K562 (cell line): ENCODE measurements around the gene HMCES. TPM values are rescaled to one million over a fixed set of nuclear protein-coding genes. Genes with fewer than 3 reads are reported as not detected.

Source experiments
- CBFA2T2 ChIP-seq: fragments of 450-650 bp; conservative IDR thresholded peaks from 2 replicates; pipeline ENCODE4 v1.6.1; 2017; ENCODE audit warnings: mild to moderate bottlenecking
- CHD4 ChIP-seq: fragments of 200-600 bp; sonication (generic); IDR thresholded peaks from 3 replicates; pipeline ENCODE4 v1.6.1; 2012; ENCODE audit warnings: low read depth, mild to moderate bottlenecking, mixed read lengths, low read length, inconsistent platforms; ENCODE audit not compliant: insufficient read depth, insufficient replicate concordance, poor library complexity, severe bottlenecking
- EP400 ChIP-seq: fragments of 450-650 bp; IDR thresholded peaks from 2 replicates; pipeline ENCODE4 v1.6.1; 2017; ENCODE audit warnings: antibody characterized with exemption, mild to moderate bottlenecking, moderate library complexity
- GATA2 ChIP-seq: sonication (generic); formaldehyde crosslinking; IDR thresholded peaks from 2 replicates; pipeline ENCODE4 v1.4.0; 2020; ENCODE audit warnings: mild to moderate bottlenecking, missing genetic modification reagents
- HCFC1 ChIP-seq: IDR thresholded peaks from 2 replicates; pipeline ENCODE4 v1.6.1; 2012; ENCODE audit warnings: low read depth, low read length, improper control_type of control experiment
- HIVEP1 ChIP-seq: fragments of 250-450 bp; sonication (Bioruptor Pico); IDR thresholded peaks from 2 replicates; pipeline ENCODE4 v1.4.0; 2020; ENCODE audit warnings: mild to moderate bottlenecking
- KLF1 ChIP-seq: fragments of 450-650 bp; IDR thresholded peaks from 2 replicates; pipeline ENCODE4 v1.6.1; 2016; ENCODE audit warnings: missing genetic modification characterization, missing compliant biosample characterization
- RBM15 ChIP-seq: fragments of 200-400 bp; formaldehyde crosslinking; IDR thresholded peaks from 2 replicates; pipeline ENCODE4 v1.6.1; 2018; ENCODE audit warnings: mild to moderate bottlenecking, low read length, moderate library complexity; ENCODE audit not compliant: insufficient read depth
- SMARCE1 ChIP-seq: fragments of 450-650 bp; IDR thresholded peaks from 2 replicates; pipeline ENCODE4 v1.7.1; 2016; ENCODE audit warnings: mild to moderate bottlenecking
- XRCC5 ChIP-seq: fragments of 200-400 bp; formaldehyde crosslinking; IDR thresholded peaks from 2 replicates; pipeline ENCODE4 v1.6.1; 2017; ENCODE audit warnings: low read depth, mild to moderate bottlenecking, low read length
- ZNF79 ChIP-seq: fragments of 250-450 bp; sonication (Bioruptor Pico); IDR thresholded peaks from 2 replicates; pipeline ENCODE4 v1.4.0; 2020; ENCODE audit warnings: low read depth, mild to moderate bottlenecking, moderate library complexity
- polyA plus RNA-seq, 8 experiments: library from polyadenylated mRNA; depleted of rRNA in 4 of 8; stranded (reverse) in 5 of 8; unstranded in 3 of 8; fragments of >200 nt; fragmentation: Nextera tagmentation in 2 of 8; fragmentation: Illumina TruSeq in 1 of 8; extraction: Ambion mirVana in 2 of 8; extraction: Trizol in 1 of 8; gene quantifications; 2 replicates each; pipeline versions ENCODE4 v1.2.1 to v1.2.3, GENCODE V29; 2011 to 2014; ENCODE audit warnings: inconsistent platforms in 1 of 8, missing spikeins in 1 of 8
- total RNA-seq, 7 experiments: library from RNA; depleted of rRNA in 6 of 7; stranded (reverse); fragments of >200 nt in 6 of 7; fragmentation: Illumina TruSeq in 2 of 7; extraction: Trizol in 2 of 7; gene quantifications; 2 replicates each; pipeline versions ENCODE4 v1.2.1 to v1.2.3, GENCODE V29; 2011 to 2021; ENCODE audit warnings: low replicate concordance in 1 of 7
- TF ChIP-seq, protein P1 (sequence below), 2 experiments: IDR thresholded peaks in 1 of 2; conservative IDR thresholded peaks in 1 of 2; 2 replicates each; pipeline ENCODE4 v1.6.1; 2016; ENCODE audit warnings: low read depth in 2 of 2, mild to moderate bottlenecking in 1 of 2, missing compliant biosample characterization in 1 of 2, missing genetic modification characterization in 1 of 2, moderate library complexity in 1 of 2
- TF ChIP-seq, protein P2 (sequence below): sonication (generic); formaldehyde crosslinking; IDR thresholded peaks from 2 replicates; pipeline ENCODE4 v1.8.0; 2022; ENCODE audit warnings: missing genetic modification reagents, mild to moderate bottlenecking, borderline replicate concordance
- TF ChIP-seq, protein P3 (sequence below): fragments of 450-650 bp; formaldehyde crosslinking; IDR thresholded peaks from 2 replicates; pipeline ENCODE4 v1.4.0; 2020; ENCODE audit warnings: mild to moderate bottlenecking
- TF ChIP-seq, protein P4 (sequence below): sonication (generic); formaldehyde crosslinking; IDR thresholded peaks from 2 replicates; pipeline ENCODE4 v1.8.1; 2023; ENCODE audit warnings: mild to moderate bottlenecking, missing genetic modification reagents
- TF ChIP-seq, protein P5 (sequence below): sonication (generic); formaldehyde crosslinking; IDR thresholded peaks from 2 replicates; pipeline ENCODE4 v1.8.1; 2022; ENCODE audit warnings: missing genetic modification reagents

Gene HMCES
- total and polyA plus RNA-seq, 9 of the 15 experiments (the other 6 are each of a cell fraction or from before 2014, with no cell fraction given), result 18.8 to 45.3 (median 24.8) TPM

DNA sequence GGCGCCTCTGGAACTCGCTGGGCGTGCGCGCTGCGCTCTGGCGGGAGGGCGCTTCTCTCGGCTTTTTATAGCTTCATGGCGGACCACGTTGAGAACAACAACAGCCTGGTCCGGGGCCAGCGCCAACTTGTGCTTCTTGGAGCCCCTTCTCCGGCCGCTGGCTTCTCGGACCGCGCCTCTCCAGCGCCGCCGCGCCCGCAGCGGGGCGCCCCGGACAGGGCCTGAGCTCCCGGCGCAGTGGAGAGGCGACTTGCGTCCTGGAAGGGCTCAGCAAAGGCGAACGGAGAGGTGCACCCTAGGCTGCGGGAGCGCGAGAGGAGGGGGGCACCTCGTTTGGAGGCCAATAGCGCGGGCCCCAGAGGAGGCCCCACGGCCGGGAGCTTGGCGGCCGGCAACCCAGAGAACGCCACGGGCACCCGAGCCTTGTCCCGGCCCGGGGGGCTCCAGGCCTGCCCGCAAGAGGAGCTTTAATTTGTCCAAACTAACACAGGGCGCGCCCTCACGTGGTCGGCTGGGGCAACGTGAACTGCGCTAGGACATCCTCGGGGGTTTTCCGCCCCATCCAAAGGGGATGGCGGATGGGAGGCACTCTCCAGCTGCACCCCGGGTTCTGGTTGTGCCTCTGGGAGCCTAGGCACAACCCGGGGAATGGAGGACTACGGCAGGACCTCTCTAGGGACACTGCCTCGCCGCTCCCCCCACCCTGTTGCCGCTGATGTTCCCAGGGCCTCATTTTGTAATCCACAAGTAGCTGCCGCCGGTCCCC is 37.8 kb downstream of the HMCES start (continued):
- TF ChIP-seq, protein P1, sequence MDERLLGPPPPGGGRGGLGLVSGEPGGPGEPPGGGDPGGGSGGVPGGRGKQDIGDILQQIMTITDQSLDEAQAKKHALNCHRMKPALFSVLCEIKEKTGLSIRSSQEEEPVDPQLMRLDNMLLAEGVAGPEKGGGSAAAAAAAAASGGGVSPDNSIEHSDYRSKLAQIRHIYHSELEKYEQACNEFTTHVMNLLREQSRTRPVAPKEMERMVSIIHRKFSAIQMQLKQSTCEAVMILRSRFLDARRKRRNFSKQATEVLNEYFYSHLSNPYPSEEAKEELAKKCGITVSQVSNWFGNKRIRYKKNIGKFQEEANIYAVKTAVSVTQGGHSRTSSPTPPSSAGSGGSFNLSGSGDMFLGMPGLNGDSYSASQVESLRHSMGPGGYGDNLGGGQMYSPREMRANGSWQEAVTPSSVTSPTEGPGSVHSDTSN (CRISPR knock-in tag; IDR thresholded peaks at IDR 0.05; ENCODE audit: low read depth), result no peak
- TF ChIP-seq, protein P1 (tag; conservative IDR thresholded peaks at IDR 0.05; ENCODE audit: low read depth), result no peak
- TF ChIP-seq, protein P2, sequence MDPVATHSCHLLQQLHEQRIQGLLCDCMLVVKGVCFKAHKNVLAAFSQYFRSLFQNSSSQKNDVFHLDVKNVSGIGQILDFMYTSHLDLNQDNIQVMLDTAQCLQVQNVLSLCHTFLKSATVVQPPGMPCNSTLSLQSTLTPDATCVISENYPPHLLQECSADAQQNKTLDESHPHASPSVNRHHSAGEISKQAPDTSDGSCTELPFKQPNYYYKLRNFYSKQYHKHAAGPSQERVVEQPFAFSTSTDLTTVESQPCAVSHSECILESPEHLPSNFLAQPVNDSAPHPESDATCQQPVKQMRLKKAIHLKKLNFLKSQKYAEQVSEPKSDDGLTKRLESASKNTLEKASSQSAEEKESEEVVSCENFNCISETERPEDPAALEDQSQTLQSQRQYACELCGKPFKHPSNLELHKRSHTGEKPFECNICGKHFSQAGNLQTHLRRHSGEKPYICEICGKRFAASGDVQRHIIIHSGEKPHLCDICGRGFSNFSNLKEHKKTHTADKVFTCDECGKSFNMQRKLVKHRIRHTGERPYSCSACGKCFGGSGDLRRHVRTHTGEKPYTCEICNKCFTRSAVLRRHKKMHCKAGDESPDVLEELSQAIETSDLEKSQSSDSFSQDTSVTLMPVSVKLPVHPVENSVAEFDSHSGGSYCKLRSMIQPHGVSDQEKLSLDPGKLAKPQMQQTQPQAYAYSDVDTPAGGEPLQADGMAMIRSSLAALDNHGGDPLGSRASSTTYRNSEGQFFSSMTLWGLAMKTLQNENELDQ (CRISPR knock-in tag), result no peak
- TF ChIP-seq KLF1 (tag) (no peak), XRCC5 (no peak), EP400 (peak; percentile 54), ZNF79 (CRISPR knock-in tag) (no peak), RBM15 (no peak), HCFC1 (no peak; the same call in 1 of the 2 replicates), CHD4 (no peak), SMARCE1 (no peak), CBFA2T2 (no peak), GATA2 (CRISPR knock-in tag) (no peak), HIVEP1 (CRISPR knock-in tag) (no peak)
- TF ChIP-seq, protein P3, sequence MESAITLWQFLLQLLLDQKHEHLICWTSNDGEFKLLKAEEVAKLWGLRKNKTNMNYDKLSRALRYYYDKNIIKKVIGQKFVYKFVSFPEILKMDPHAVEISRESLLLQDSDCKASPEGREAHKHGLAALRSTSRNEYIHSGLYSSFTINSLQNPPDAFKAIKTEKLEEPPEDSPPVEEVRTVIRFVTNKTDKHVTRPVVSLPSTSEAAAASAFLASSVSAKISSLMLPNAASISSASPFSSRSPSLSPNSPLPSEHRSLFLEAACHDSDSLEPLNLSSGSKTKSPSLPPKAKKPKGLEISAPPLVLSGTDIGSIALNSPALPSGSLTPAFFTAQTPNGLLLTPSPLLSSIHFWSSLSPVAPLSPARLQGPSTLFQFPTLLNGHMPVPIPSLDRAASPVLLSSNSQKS (CRISPR knock-in tag), result no peak
- TF ChIP-seq, protein P4, sequence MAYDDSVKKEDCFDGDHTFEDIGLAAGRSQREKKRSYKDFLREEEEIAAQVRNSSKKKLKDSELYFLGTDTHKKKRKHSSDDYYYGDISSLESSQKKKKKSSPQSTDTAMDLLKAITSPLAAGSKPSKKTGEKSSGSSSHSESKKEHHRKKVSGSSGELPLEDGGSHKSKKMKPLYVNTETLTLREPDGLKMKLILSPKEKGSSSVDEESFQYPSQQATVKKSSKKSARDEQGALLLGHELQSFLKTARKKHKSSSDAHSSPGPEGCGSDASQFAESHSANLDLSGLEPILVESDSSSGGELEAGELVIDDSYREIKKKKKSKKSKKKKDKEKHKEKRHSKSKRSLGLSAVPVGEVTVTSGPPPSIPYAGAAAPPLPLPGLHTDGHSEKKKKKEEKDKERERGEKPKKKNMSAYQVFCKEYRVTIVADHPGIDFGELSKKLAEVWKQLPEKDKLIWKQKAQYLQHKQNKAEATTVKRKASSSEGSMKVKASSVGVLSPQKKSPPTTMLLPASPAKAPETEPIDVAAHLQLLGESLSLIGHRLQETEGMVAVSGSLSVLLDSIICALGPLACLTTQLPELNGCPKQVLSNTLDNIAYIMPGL (CRISPR knock-in tag), result 0 out of 2 replicates have a peak, but pooled peaks have one; percentile 15
- TF ChIP-seq, protein P5, sequence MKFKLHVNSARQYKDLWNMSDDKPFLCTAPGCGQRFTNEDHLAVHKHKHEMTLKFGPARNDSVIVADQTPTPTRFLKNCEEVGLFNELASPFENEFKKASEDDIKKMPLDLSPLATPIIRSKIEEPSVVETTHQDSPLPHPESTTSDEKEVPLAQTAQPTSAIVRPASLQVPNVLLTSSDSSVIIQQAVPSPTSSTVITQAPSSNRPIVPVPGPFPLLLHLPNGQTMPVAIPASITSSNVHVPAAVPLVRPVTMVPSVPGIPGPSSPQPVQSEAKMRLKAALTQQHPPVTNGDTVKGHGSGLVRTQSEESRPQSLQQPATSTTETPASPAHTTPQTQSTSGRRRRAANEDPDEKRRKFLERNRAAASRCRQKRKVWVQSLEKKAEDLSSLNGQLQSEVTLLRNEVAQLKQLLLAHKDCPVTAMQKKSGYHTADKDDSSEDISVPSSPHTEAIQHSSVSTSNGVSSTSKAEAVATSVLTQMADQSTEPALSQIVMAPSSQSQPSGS (CRISPR knock-in tag), result no peak
